IMR-90 (cell line): Measurements from ENCODE around the gene LBP. TPM values are rescaled to one million over a fixed set of nuclear protein-coding genes. Genes with fewer than 3 reads are reported as not detected.

ENCODE experiments used
- ATAC-seq: fragments of 200-7000 bp; cut with Tn5 transposase; 2 replicates; pipeline ENCODE4 v1.9.1; 2020; ENCODE audit warnings: low read depth, mild to moderate bottlenecking, moderate library complexity
- BruUV-seq: library from RNA; stranded (reverse); fragments of 400-500 nt; replicated peaks from 2 replicates; lab custom pipeline; 2021; lab: Mats Ljungman, UMichigan
- CTCF ChIA-PET: fragments of 300-600 bp; formaldehyde crosslinking; extraction: SDS; loops from one replicate; lab custom pipeline; 2021; ENCODE audit warnings: antibody characterized with exemption; lab: Yijun Ruan, JAX
- POLR2A ChIA-PET: fragments of 300-600 bp; sonication (Branson Sonifier 250); formaldehyde crosslinking; loops from one replicate; lab custom pipeline; 2022; ENCODE audit warnings: antibody characterized with exemption; ENCODE audit not compliant: unreplicated experiment; lab: Charles Lee
- DNase-seq: peaks from one replicate; pipeline ENCODE4 v3.0.0; 2013
- H2AFZ ChIP-seq: replicated peaks from 2 replicates; pipeline ENCODE3; 2013; ENCODE audit warnings: low read length, mild to moderate bottlenecking; ENCODE audit not compliant: poor library complexity
- H2AK5ac ChIP-seq: 2 replicates; pipeline ENCODE4 v1.6.1; 2013; ENCODE audit warnings: low read depth, low read length, inconsistent platforms
- H2AK9ac ChIP-seq: replicated peaks from 2 replicates; pipeline ENCODE3; 2013; ENCODE audit warnings: mild to moderate bottlenecking, low read depth, low read length, moderate library complexity; ENCODE audit not compliant: poor library complexity
- H2BK120ac ChIP-seq: 2 replicates; pipeline ENCODE4 v1.6.1; 2013; ENCODE audit warnings: low read depth, low read length, inconsistent platforms
- H2BK15ac ChIP-seq: 3 replicates; pipeline ENCODE4 v1.6.1; 2013; ENCODE audit warnings: low read depth, low read length, inconsistent platforms
- H2BK20ac ChIP-seq: 2 replicates; pipeline ENCODE4 v1.6.1; 2013; ENCODE audit warnings: low read depth, mild to moderate bottlenecking, inconsistent platforms, low read length, moderate library complexity
- H2BK5ac ChIP-seq: 2 replicates; pipeline ENCODE4 v1.6.1; 2013; ENCODE audit warnings: mild to moderate bottlenecking, low read depth, low read length, inconsistent platforms; ENCODE audit not compliant: poor library complexity, severe bottlenecking
- H3K14ac ChIP-seq: replicated peaks from 2 replicates; pipeline ENCODE4 v1.6.1; 2013; ENCODE audit warnings: low read depth, low read length, inconsistent platforms
- H3K18ac ChIP-seq: 2 replicates; pipeline ENCODE4 v1.6.1; 2013; ENCODE audit warnings: low read depth, low read length, control low read depth
- H3K23ac ChIP-seq: 2 replicates; pipeline ENCODE4 v1.6.1; 2013; ENCODE audit warnings: low read depth, low read length, inconsistent platforms
- H3K27ac ChIP-seq: 2 replicates; pipeline ENCODE4 v1.5.1; 2013; ENCODE audit warnings: mild to moderate bottlenecking, control low read depth, low read length; ENCODE audit not compliant: insufficient read depth
- H3K27me3 ChIP-seq: 2 replicates; pipeline ENCODE4 v1.6.1; 2013; ENCODE audit warnings: low read length; ENCODE audit not compliant: control insufficient read depth, insufficient read depth
- H3K36me3 ChIP-seq: 2 replicates; pipeline ENCODE4 v1.6.1; 2013; ENCODE audit warnings: low read length, mixed read lengths; ENCODE audit not compliant: control insufficient read depth, insufficient read depth
- H3K4ac ChIP-seq: 2 replicates; pipeline ENCODE4 v1.6.1; 2013; ENCODE audit warnings: low read depth, low read length, inconsistent platforms
- H3K4me1 ChIP-seq: 2 replicates; pipeline ENCODE4 v1.6.1; 2013; ENCODE audit warnings: low read length, mixed read lengths; ENCODE audit not compliant: control insufficient read depth, insufficient read depth
- H3K4me2 ChIP-seq: 2 replicates; pipeline ENCODE4 v1.6.1; 2013; ENCODE audit warnings: low read depth, mild to moderate bottlenecking, control low read depth, low read length, moderate library complexity
- H3K4me3 ChIP-seq: 2 replicates; pipeline ENCODE4 v1.5.1; 2013; ENCODE audit warnings: low read depth, mild to moderate bottlenecking, control low read depth, low read length, moderate library complexity; ENCODE audit not compliant: insufficient read depth
- H3K56ac ChIP-seq: 2 replicates; pipeline ENCODE4 v1.6.1; 2013; ENCODE audit warnings: low read length, inconsistent platforms; ENCODE audit not compliant: insufficient read depth; ENCODE audit errors: extremely low read depth
- H3K79me1 ChIP-seq, 2 experiments: 2 replicates each; pipeline ENCODE4 v1.6.1; 2013; ENCODE audit warnings: low read length in 2 of 2, inconsistent platforms in 1 of 2, low read depth in 1 of 2
- H3K9ac ChIP-seq: 2 replicates; pipeline ENCODE4 v1.6.1; 2013; ENCODE audit warnings: low read depth, low read length, control low read depth
- H3K9me1 ChIP-seq: 2 replicates; pipeline ENCODE4 v1.6.1; 2013; ENCODE audit warnings: low read length, inconsistent platforms; ENCODE audit not compliant: insufficient read depth
- H3K9me3 ChIP-seq: 2 replicates; pipeline ENCODE4 v1.6.1; 2013; ENCODE audit warnings: low read length; ENCODE audit not compliant: control insufficient read depth, insufficient read depth
- H4K20me1 ChIP-seq: 2 replicates; pipeline ENCODE4 v1.6.1; 2013; ENCODE audit warnings: low read length, inconsistent platforms; ENCODE audit not compliant: insufficient read depth
- H4K5ac ChIP-seq: 2 replicates; pipeline ENCODE4 v1.6.1; 2013; ENCODE audit warnings: mild to moderate bottlenecking, low read depth, low read length, control low read depth
- H4K8ac ChIP-seq, 2 experiments: 2 replicates each; pipeline ENCODE4 v1.6.1; 2013; ENCODE audit warnings: low read depth in 2 of 2, low read length in 2 of 2, control low read depth in 1 of 2, inconsistent platforms in 1 of 2
- H4K91ac ChIP-seq: 2 replicates; pipeline ENCODE4 v1.6.1; 2013; ENCODE audit warnings: low read depth, low read length, inconsistent platforms; ENCODE audit not compliant: insufficient read depth
- BHLHE40 ChIP-seq: fragments of 150-350 bp; IDR thresholded peaks from 2 replicates; pipeline ENCODE4 v1.6.1; 2016; ENCODE audit warnings: mild to moderate bottlenecking, low read depth, low read length
- CEBPB ChIP-seq: IDR thresholded peaks from 2 replicates; pipeline ENCODE4 v1.6.1; 2012; ENCODE audit warnings: low read depth, low read length, improper control_type of control experiment
- CHD1 ChIP-seq: IDR thresholded peaks from 2 replicates; pipeline ENCODE4 v1.6.1; 2012; ENCODE audit warnings: low read depth, low read length, improper control_type of control experiment
- FOS ChIP-seq: fragments of 150-350 bp; IDR thresholded peaks from 2 replicates; pipeline ENCODE4 v1.6.1; 2016; ENCODE audit warnings: low read depth, low read length
- POLR2A ChIP-seq: IDR thresholded peaks from 2 replicates; pipeline ENCODE4 v1.6.1; 2012; ENCODE audit warnings: mild to moderate bottlenecking, low read depth, low read length
- RAD21 ChIP-seq: IDR thresholded peaks from 2 replicates; pipeline ENCODE4 v1.6.1; 2012; ENCODE audit warnings: low read length, improper control_type of control experiment
- RCOR1 ChIP-seq: IDR thresholded peaks from 2 replicates; pipeline ENCODE4 v1.6.1; 2012; ENCODE audit warnings: mild to moderate bottlenecking, low read length, improper control_type of control experiment; ENCODE audit not compliant: insufficient replicate concordance
- RFX5 ChIP-seq: IDR thresholded peaks from 2 replicates; pipeline ENCODE4 v1.8.0; 2012; ENCODE audit warnings: low read depth, mild to moderate bottlenecking, low read length, moderate library complexity
- SMC3 ChIP-seq: fragments of 150-350 bp; IDR thresholded peaks from 2 replicates; pipeline ENCODE4 v1.6.1; 2016; ENCODE audit warnings: low read depth, mild to moderate bottlenecking, antibody characterized with exemption, low read length, moderate library complexity
- WGBS, 2 experiments: methylation state at CpG; one replicate each; pipeline versions ENCODE4 v1.1.5 to v1.1.7; 2013; ENCODE audit warnings: missing lambda C conversion rate in 2 of 2; ENCODE audit not compliant: insufficient read length in 1 of 2; ENCODE audit errors: extremely low coverage in 2 of 2; 5-methylcytosine and 5-hydroxymethylcytosine counted together
- dilution Hi-C: fragments of 300-500 bp; cut with HindIII; formaldehyde crosslinking; loops from one replicate; pipeline ENCODE4 v1.14.3; 2018; ENCODE audit warnings: low sequenced_read_pairs; ENCODE audit not compliant: unreplicated experiment
- in situ Hi-C: fragments of 300-500 bp; cut with MboI; formaldehyde crosslinking; loops from 3 replicates; pipeline ENCODE4 v1.14.3; 2019; ENCODE audit warnings: low sequenced_read_pairs, inconsistent platforms, mixed read lengths
- intact Hi-C: fragments of 100-400 bp; cut with micrococcal nuclease; formaldehyde crosslinking; loops from 2 replicates; pipeline ENCODE4 v1.10.0; 2022
- polyA plus RNA-seq, 3 experiments: library from polyadenylated mRNA; depleted of rRNA; stranded (reverse); fragments of >200 nt; gene quantifications; 2 replicates each; pipeline ENCODE4 v1.2.3, GENCODE V29; 2012; ENCODE audit warnings: low replicate concordance in 1 of 3
- total RNA-seq: library from RNA; depleted of rRNA; stranded (reverse); fragments of >200 nt; gene quantifications from 2 replicates; pipeline ENCODE4 v1.2.3, GENCODE V29; 2012
- TF ChIP-seq, protein P1 (sequence below): conservative IDR thresholded peaks from 2 replicates; pipeline ENCODE4 v1.5.1; 2012; ENCODE audit warnings: mild to moderate bottlenecking, low read depth, low read length, improper control_type of control experiment
- TF ChIP-seq, protein P2 (sequence below): fragments of 150-350 bp; IDR thresholded peaks from 2 replicates; pipeline ENCODE4 v1.6.1; 2017; ENCODE audit warnings: mild to moderate bottlenecking, antibody characterized with exemption, low read length, low read depth

The LBP gene
- total and polyA plus RNA-seq, 2 of the 4 experiments (the other 2 are of a cell fraction): not detected

DNA sequence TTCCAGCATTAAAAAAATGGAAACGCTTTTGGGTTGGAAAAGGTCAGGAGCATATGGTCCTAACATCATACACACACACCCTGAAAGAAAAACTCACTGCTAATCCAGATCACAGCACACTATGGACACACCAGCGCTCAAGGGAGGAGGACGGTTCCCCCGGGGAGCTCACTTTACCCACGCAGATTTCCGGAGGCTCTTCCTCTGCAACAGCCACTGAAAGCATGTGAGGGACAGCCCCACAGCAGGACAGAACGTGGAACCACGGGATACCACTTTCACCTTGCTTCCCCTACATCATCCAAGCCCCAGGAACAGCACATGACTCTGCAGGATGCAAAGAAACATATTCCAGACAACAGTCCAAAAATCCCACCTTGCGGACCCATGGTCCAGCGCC, 75.6 kb downstream of the LBP start:
- Histone ChIP-seq H3K14ac (no peak overlapping the region), H3K18ac (no peak overlapping the region), H3K79me1 (peaks cover 30 to 72% of the 10 kb centered on the region in 2 experiments), H4K91ac (no peak overlapping the region), H2AK9ac (no peak overlapping the region), H3K4me2 (no peak overlapping the region), H4K20me1 (peaks cover 73% of the 10 kb centered on the region), H3K4ac (no peak overlapping the region), H3K23ac (no peak overlapping the region), H3K27me3 (no peaks in the 10 kb centered on the region), H3K56ac (no peak overlapping the region), H2BK5ac (no peak overlapping the region), H2AK5ac (no peak overlapping the region), H4K5ac (no peak overlapping the region), H3K4me3 (no peak overlapping the region), H2BK120ac (no peak overlapping the region), H3K36me3 (peaks cover 75% of the 10 kb centered on the region), H3K9ac (no peak overlapping the region), H3K4me1 (peaks cover 8% of the 10 kb centered on the region), H2AFZ (no peak overlapping the region), H4K8ac (no peak overlapping the region), H3K27ac (no peak overlapping the region), H3K9me1 (peaks cover 18% of the 10 kb centered on the region), H2BK20ac (no peak overlapping the region), H2BK15ac (no peak overlapping the region), H3K9me3 (no peaks in the 10 kb centered on the region)
- ChIA-PET POLR2A (no interaction called here), CTCF (no interaction called here)
- no peak for TF ChIP-seq RAD21
- no peak for TF ChIP-seq BHLHE40
- TF ChIP-seq RCOR1: no peak
- no peak for TF ChIP-seq POLR2A
- no peak for TF ChIP-seq CHD1
- TF ChIP-seq, protein P1, sequence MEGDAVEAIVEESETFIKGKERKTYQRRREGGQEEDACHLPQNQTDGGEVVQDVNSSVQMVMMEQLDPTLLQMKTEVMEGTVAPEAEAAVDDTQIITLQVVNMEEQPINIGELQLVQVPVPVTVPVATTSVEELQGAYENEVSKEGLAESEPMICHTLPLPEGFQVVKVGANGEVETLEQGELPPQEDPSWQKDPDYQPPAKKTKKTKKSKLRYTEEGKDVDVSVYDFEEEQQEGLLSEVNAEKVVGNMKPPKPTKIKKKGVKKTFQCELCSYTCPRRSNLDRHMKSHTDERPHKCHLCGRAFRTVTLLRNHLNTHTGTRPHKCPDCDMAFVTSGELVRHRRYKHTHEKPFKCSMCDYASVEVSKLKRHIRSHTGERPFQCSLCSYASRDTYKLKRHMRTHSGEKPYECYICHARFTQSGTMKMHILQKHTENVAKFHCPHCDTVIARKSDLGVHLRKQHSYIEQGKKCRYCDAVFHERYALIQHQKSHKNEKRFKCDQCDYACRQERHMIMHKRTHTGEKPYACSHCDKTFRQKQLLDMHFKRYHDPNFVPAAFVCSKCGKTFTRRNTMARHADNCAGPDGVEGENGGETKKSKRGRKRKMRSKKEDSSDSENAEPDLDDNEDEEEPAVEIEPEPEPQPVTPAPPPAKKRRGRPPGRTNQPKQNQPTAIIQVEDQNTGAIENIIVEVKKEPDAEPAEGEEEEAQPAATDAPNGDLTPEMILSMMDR: no peak
- TF ChIP-seq SMC3: no peak
- TF ChIP-seq CEBPB: no peak
- no peak for TF ChIP-seq RFX5
- no peak for TF ChIP-seq FOS
- TF ChIP-seq, protein P2, sequence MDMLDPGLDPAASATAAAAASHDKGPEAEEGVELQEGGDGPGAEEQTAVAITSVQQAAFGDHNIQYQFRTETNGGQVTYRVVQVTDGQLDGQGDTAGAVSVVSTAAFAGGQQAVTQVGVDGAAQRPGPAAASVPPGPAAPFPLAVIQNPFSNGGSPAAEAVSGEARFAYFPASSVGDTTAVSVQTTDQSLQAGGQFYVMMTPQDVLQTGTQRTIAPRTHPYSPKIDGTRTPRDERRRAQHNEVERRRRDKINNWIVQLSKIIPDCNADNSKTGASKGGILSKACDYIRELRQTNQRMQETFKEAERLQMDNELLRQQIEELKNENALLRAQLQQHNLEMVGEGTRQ: no peak
- intact Hi-C loops (no loop called here), dilution Hi-C loops (no loop called here), in situ Hi-C loops (no loop called here)
- 100% methylated on average over 1 of the region's 10 CpGs; no CpG with 5 or more reads in 1 of the 2 experiments for WGBS, 2 experiments
- BruUV-seq: no TSS peak
- DNase-seq (no peak), ATAC-seq (no peak)
